ENCODE data around the gene SLC16A3.

The SLC16A3 gene

DNA sequence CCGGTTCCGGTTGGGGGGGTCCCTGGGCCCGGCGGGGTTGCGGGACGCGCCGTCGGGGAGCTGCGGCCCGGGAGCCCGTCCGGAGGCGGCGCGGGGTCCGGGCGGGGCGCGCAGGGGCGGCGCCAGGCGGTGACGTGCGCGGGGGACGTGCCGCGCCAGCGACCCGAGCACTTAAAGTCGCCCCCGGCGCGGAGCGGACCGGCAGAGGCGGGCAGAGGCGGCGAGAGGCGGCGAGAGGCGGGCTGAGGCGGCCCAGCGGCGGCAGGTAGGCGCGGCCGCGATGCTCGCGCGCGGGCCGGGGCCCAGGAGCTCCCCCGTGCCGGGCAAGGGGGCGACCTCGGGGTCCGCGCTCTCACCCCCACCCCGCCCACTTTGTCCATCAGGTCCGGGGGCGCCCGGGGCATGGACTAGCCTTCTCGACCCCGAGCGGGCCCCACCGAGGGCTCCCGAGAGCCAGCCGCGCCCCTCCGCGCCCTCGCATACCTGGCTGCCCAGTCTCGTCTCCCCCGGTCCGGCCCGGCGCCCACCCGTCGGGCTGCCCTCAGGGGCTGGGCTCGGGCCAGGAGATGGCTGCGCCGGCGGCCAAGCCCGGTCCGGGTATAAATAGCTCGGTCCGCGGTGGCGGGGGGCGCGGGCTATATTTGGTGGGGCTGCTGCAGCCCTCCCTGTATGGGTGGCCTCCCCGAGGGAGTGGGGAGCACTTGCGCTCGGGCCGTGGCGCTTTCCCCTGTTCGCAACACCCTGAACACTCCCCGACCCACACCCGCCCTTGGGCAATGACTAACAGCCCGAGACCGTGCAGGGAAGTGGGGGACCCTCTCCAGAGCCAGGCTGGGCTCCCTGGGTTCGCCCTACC lies at the start of gene SLC16A3:
Gene SLC16A3 (plus strand): TSS at position 201 of the 856 bp plus-strand sequence. CDS start 6,967 bp downstream, outside the sequence.
- peak; percentile 49 for ATAC-seq
- TF ChIP-seq OSR1 (CRISPR knock-in tag; IDR thresholded peaks at IDR 0.05): no peak
- TF ChIP-seq ZNF70 (CRISPR knock-in tag; IDR thresholded peaks at IDR 0.05): no peak
- TF ChIP-seq ZFP30 (CRISPR knock-in tag; IDR thresholded peaks at IDR 0.05): no peak
- TF ChIP-seq, protein P1, sequence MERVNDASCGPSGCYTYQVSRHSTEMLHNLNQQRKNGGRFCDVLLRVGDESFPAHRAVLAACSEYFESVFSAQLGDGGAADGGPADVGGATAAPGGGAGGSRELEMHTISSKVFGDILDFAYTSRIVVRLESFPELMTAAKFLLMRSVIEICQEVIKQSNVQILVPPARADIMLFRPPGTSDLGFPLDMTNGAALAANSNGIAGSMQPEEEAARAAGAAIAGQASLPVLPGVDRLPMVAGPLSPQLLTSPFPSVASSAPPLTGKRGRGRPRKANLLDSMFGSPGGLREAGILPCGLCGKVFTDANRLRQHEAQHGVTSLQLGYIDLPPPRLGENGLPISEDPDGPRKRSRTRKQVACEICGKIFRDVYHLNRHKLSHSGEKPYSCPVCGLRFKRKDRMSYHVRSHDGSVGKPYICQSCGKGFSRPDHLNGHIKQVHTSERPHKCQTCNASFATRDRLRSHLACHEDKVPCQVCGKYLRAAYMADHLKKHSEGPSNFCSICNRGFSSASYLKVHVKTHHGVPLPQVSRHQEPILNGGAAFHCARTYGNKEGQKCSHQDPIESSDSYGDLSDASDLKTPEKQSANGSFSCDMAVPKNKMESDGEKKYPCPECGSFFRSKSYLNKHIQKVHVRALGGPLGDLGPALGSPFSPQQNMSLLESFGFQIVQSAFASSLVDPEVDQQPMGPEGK (CRISPR knock-in tag; IDR thresholded peaks at IDR 0.05; ENCODE audit: borderline replicate concordance): no peak
- TF ChIP-seq ESRRG (CRISPR knock-in tag; IDR thresholded peaks at IDR 0.05): no peak
- no peak for TF ChIP-seq CSDC2 (CRISPR knock-in tag; IDR thresholded peaks at IDR 0.05)
- no peak for TF ChIP-seq GLIS3 (CRISPR knock-in tag; IDR thresholded peaks at IDR 0.05)
- TF ChIP-seq ZNF8 (CRISPR knock-in tag; IDR thresholded peaks at IDR 0.05): no peak
- no peak for TF ChIP-seq ZFP3 (CRISPR knock-in tag; IDR thresholded peaks at IDR 0.05)
- TF ChIP-seq, protein P2, sequence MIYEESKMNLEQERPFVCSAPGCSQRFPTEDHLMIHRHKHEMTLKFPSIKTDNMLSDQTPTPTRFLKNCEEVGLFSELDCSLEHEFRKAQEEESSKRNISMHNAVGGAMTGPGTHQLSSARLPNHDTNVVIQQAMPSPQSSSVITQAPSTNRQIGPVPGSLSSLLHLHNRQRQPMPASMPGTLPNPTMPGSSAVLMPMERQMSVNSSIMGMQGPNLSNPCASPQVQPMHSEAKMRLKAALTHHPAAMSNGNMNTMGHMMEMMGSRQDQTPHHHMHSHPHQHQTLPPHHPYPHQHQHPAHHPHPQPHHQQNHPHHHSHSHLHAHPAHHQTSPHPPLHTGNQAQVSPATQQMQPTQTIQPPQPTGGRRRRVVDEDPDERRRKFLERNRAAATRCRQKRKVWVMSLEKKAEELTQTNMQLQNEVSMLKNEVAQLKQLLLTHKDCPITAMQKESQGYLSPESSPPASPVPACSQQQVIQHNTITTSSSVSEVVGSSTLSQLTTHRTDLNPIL (CRISPR knock-in tag; IDR thresholded peaks at IDR 0.05; ENCODE audit: low read depth): no peak
- no peak for TF ChIP-seq POU6F1 (CRISPR knock-in tag; IDR thresholded peaks at IDR 0.05; ENCODE audit: borderline replicate concordance, low read depth)
- no peak for TF ChIP-seq BACH2 (CRISPR knock-in tag; IDR thresholded peaks at IDR 0.05; ENCODE audit: borderline replicate concordance)
- TF ChIP-seq ISL1 (CRISPR knock-in tag; IDR thresholded peaks at IDR 0.05): no peak
- TF ChIP-seq, protein P3, sequence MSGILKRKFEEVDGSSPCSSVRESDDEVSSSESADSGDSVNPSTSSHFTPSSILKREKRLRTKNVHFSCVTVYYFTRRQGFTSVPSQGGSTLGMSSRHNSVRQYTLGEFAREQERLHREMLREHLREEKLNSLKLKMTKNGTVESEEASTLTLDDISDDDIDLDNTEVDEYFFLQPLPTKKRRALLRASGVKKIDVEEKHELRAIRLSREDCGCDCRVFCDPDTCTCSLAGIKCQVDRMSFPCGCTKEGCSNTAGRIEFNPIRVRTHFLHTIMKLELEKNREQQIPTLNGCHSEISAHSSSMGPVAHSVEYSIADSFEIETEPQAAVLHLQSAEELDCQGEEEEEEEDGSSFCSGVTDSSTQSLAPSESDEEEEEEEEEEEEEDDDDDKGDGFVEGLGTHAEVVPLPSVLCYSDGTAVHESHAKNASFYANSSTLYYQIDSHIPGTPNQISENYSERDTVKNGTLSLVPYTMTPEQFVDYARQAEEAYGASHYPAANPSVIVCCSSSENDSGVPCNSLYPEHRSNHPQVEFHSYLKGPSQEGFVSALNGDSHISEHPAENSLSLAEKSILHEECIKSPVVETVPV (CRISPR knock-in tag; IDR thresholded peaks at IDR 0.05): no peak
- no peak for TF ChIP-seq ARNTL (CRISPR knock-in tag; IDR thresholded peaks at IDR 0.05; ENCODE audit: borderline replicate concordance, low read depth)
- TF ChIP-seq, protein P4, sequence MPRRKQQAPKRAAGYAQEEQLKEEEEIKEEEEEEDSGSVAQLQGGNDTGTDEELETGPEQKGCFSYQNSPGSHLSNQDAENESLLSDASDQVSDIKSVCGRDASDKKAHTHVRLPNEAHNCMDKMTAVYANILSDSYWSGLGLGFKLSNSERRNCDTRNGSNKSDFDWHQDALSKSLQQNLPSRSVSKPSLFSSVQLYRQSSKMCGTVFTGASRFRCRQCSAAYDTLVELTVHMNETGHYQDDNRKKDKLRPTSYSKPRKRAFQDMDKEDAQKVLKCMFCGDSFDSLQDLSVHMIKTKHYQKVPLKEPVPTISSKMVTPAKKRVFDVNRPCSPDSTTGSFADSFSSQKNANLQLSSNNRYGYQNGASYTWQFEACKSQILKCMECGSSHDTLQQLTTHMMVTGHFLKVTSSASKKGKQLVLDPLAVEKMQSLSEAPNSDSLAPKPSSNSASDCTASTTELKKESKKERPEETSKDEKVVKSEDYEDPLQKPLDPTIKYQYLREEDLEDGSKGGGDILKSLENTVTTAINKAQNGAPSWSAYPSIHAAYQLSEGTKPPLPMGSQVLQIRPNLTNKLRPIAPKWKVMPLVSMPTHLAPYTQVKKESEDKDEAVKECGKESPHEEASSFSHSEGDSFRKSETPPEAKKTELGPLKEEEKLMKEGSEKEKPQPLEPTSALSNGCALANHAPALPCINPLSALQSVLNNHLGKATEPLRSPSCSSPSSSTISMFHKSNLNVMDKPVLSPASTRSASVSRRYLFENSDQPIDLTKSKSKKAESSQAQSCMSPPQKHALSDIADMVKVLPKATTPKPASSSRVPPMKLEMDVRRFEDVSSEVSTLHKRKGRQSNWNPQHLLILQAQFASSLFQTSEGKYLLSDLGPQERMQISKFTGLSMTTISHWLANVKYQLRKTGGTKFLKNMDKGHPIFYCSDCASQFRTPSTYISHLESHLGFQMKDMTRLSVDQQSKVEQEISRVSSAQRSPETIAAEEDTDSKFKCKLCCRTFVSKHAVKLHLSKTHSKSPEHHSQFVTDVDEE (CRISPR knock-in tag; IDR thresholded peaks at IDR 0.05): no peak
- no peak for TF ChIP-seq ZC3H10 (CRISPR knock-in tag; IDR thresholded peaks at IDR 0.05)
- TF ChIP-seq ZNF565 (CRISPR knock-in tag; conservative IDR thresholded peaks at IDR 0.05; ENCODE audit: low read depth): no peak
- TF ChIP-seq TOX (CRISPR knock-in tag; IDR thresholded peaks at IDR 0.05; ENCODE audit: borderline replicate concordance): no peak
- TF ChIP-seq SNAI2 (CRISPR knock-in tag; IDR thresholded peaks at IDR 0.05): no peak

- no peak for ATAC-seq
These were observed 49.4 kb upstream of the SLC16A3 start for GRCh38 chr17:82179412-82179811.

More at GRCh38 chr17:82179412-82179811, 49.4 kb upstream of the SLC16A3 start:
- TF ChIP-seq ESRRG (CRISPR knock-in tag; IDR thresholded peaks at IDR 0.05) (no peak), BACH2 (CRISPR knock-in tag; IDR thresholded peaks at IDR 0.05; ENCODE audit: borderline replicate concordance) (no peak), PPARA (CRISPR knock-in tag; IDR thresholded peaks at IDR 0.05; ENCODE audit: borderline replicate concordance) (no peak), TCF4 (CRISPR knock-in tag; IDR thresholded peaks at IDR 0.05; ENCODE audit: borderline replicate concordance) (no peak), RARB (CRISPR knock-in tag; IDR thresholded peaks at IDR 0.05) (no peak), TOX (CRISPR knock-in tag; IDR thresholded peaks at IDR 0.05; ENCODE audit: borderline replicate concordance) (no peak), GLIS3 (CRISPR knock-in tag; IDR thresholded peaks at IDR 0.05) (no peak), SNAI2 (CRISPR knock-in tag; IDR thresholded peaks at IDR 0.05) (no peak), OSR1 (CRISPR knock-in tag; IDR thresholded peaks at IDR 0.05) (no peak), ZFP3 (CRISPR knock-in tag; IDR thresholded peaks at IDR 0.05) (no peak), POU6F1 (CRISPR knock-in tag; IDR thresholded peaks at IDR 0.05; ENCODE audit: borderline replicate concordance, low read depth) (no peak), ZFP30 (CRISPR knock-in tag; IDR thresholded peaks at IDR 0.05) (no peak), ZNF565 (CRISPR knock-in tag; conservative IDR thresholded peaks at IDR 0.05; ENCODE audit: low read depth) (no peak)
- TF ChIP-seq, protein P2 (CRISPR knock-in tag; IDR thresholded peaks at IDR 0.05; ENCODE audit: low read depth): no peak
